Hepatocyte (in vitro differentiated cells): Measurements from ENCODE around the gene ITGB2.
"Not testable (repeated sequence)": the region's sequence is repeated elsewhere in the genome, so short reads cannot be mapped to it uniquely, and the experiment has no call there.

ENCODE experiments used
- EZH2 ChIP-seq: fragments of 200-600 bp; sonication (generic); IDR thresholded peaks from 2 replicates; pipeline ENCODE4 v1.6.1; 2016; ENCODE audit warnings: antibody characterized with exemption, mild to moderate bottlenecking, borderline replicate concordance
- EZH2phosphoT487 ChIP-seq: fragments of 200-600 bp; sonication (generic); IDR thresholded peaks from one replicate; pipeline ENCODE4 v1.6.1; 2018; ENCODE audit warnings: antibody characterized with exemption, mild to moderate bottlenecking, low read depth, moderate library complexity; ENCODE audit not compliant: unreplicated experiment, severe bottlenecking
- TF ChIP-seq, protein P1 (sequence below): fragments of 200-600 bp; sonication (generic); IDR thresholded peaks from 2 replicates; pipeline ENCODE4 v1.5.1; 2016; ENCODE audit warnings: antibody characterized with exemption, mild to moderate bottlenecking; ENCODE audit not compliant: poor library complexity

DNA sequence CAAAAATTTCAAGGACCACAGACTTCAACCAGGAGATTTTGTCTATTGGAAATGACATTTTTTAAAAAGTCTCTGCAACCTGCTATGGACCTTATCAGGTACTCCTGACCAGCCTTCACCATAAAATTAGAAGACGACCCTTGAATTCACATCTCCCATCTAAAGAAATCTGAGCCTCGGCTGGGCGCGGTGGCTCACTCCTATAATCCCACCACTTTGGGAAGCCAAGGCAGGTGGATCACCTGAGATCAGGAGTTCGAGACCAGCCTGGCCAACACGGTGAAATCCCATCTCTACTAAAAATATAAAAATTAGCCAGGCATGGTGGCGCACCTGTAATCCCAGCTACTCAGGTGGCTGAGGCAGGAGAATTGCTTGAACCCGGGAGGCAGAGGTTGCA, 41.5 kb downstream of the ITGB2 start:
- TF ChIP-seq, protein P1, sequence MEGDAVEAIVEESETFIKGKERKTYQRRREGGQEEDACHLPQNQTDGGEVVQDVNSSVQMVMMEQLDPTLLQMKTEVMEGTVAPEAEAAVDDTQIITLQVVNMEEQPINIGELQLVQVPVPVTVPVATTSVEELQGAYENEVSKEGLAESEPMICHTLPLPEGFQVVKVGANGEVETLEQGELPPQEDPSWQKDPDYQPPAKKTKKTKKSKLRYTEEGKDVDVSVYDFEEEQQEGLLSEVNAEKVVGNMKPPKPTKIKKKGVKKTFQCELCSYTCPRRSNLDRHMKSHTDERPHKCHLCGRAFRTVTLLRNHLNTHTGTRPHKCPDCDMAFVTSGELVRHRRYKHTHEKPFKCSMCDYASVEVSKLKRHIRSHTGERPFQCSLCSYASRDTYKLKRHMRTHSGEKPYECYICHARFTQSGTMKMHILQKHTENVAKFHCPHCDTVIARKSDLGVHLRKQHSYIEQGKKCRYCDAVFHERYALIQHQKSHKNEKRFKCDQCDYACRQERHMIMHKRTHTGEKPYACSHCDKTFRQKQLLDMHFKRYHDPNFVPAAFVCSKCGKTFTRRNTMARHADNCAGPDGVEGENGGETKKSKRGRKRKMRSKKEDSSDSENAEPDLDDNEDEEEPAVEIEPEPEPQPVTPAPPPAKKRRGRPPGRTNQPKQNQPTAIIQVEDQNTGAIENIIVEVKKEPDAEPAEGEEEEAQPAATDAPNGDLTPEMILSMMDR, result not testable (repeated sequence)
- TF ChIP-seq EZH2phosphoT487, EZH2: not testable (repeated sequence)
